Measurements from ENCODE around the gene VASH1.

The VASH1 gene

GRCh38 chr14:76773956-76774820 is 12.9 kb downstream of the VASH1 start:
- no peak for DNase-seq (ENCODE audit: extremely low read depth, low read depth)
- TF ChIP-seq CTCF (IDR thresholded peaks at IDR 0.05; ENCODE audit: low read depth, low read length), result no peak

- no peak for DNase-seq (ENCODE audit: extremely low read depth, low read depth)
- TF ChIP-seq CTCF (IDR thresholded peaks at IDR 0.05; ENCODE audit: low read depth, low read length), result no peak
These were observed 13.8 kb downstream of the VASH1 start for GRCh38 chr14:76774821-76775694.

GRCh38 chr14:76775695-76776427 is 14.6 kb downstream of the VASH1 start:
- DNase-seq (ENCODE audit: extremely low read depth, low read depth), result no peak
- TF ChIP-seq CTCF (IDR thresholded peaks at IDR 0.05; ENCODE audit: low read depth, low read length), result no peak

- DNase-seq (ENCODE audit: extremely low read depth, low read depth), result no peak
- TF ChIP-seq CTCF (IDR thresholded peaks at IDR 0.05; ENCODE audit: low read depth, low read length), result no peak
These were observed 15.4 kb downstream of the VASH1 start for GRCh38 chr14:76776428-76777251.

GRCh38 chr14:76777721-76778120 is 16.5 kb downstream of the VASH1 start:
- DNase-seq (ENCODE audit: extremely low read depth, low read depth), result no peak
- no peak for TF ChIP-seq CTCF (IDR thresholded peaks at IDR 0.05; ENCODE audit: low read depth, low read length)

GRCh38 chr14:76778546-76779215 is 17.4 kb downstream of the VASH1 start:
- TF ChIP-seq CTCF (IDR thresholded peaks at IDR 0.05; ENCODE audit: low read depth, low read length), result no peak
- DNase-seq (ENCODE audit: extremely low read depth, low read depth), result no peak

Measured in AG09319 (cell line).